Nephron (organoid): Measurements from ENCODE around the gene LTF.

Experiments
- H3K27ac Mint-ChIP-seq, 3 experiments: 2 replicates each; pipeline ENCODE4 v1.8.0; 2020; ENCODE audit warnings: mixed read lengths in 3 of 3, mild to moderate bottlenecking in 2 of 3, moderate library complexity in 1 of 3
- H3K27me3 Mint-ChIP-seq: 2 replicates; pipeline ENCODE4 v1.8.0; 2021; ENCODE audit warnings: low read depth, mild to moderate bottlenecking, moderate library complexity, mixed read lengths
- H3K36me3 Mint-ChIP-seq: 2 replicates; pipeline ENCODE4 v1.8.0; 2020; ENCODE audit warnings: low read depth, mixed read lengths
- H3K4me1 Mint-ChIP-seq: 2 replicates; pipeline ENCODE4 v1.8.0; 2020; ENCODE audit warnings: mixed read lengths
- H3K4me3 Mint-ChIP-seq, 3 experiments: 2 replicates each; pipeline ENCODE4 v1.8.0; 2020; ENCODE audit warnings: mild to moderate bottlenecking in 3 of 3, mixed read lengths in 3 of 3, moderate library complexity in 2 of 3
- H3K9me3 Mint-ChIP-seq: 2 replicates; pipeline ENCODE4 v1.8.0; 2020; ENCODE audit warnings: mixed read lengths
- TF ChIP-seq, protein P1 (sequence below), 3 experiments: fragments of 200-600 bp; sonication (generic); IDR thresholded peaks; one replicate each; pipeline ENCODE4 v1.5.0; 2021; ENCODE audit warnings: antibody characterized with exemption in 3 of 3; ENCODE audit not compliant: unreplicated experiment in 3 of 3

LTF gene

DNA sequence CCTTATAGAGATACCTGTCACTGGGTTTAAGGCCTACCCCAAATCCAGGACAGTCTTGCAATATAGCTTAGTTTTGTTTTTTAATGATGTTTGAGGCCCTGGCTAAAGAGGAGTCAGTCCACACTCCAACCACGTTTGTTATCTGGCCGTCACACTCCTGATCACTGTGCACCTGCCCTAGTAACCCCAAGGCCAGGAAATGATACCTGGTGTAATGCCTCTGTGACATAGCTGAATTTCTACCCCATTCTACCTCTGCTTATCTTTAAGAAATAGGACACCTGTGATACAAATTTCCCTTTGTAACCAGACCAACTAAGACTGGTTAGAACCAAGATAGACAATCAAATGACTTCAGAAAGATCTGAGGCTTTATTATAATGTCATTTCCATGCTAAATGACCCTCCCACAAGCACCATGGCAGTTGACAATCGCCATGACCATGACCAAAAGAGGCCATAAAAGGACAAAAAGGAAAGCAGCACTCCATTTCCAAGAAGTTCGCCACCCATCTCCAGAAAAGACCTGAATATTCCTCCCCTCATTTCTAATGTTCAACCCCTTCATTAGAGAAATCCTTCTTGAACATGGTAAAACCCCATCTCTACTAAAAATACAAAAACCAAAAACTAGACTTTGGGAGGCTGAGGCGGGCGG is 28.3 kb upstream of the LTF start:
- H3K4me1 Mint-ChIP-seq = peaks cover 22% of the 10 kb centered on the region
- H3K9me3 Mint-ChIP-seq = peaks cover 7% of the 10 kb centered on the region
- peaks cover 34% of the 10 kb centered on the region for H3K27me3 Mint-ChIP-seq
- H3K4me3 Mint-ChIP-seq = no peak overlapping the region
- TF ChIP-seq, protein P1, sequence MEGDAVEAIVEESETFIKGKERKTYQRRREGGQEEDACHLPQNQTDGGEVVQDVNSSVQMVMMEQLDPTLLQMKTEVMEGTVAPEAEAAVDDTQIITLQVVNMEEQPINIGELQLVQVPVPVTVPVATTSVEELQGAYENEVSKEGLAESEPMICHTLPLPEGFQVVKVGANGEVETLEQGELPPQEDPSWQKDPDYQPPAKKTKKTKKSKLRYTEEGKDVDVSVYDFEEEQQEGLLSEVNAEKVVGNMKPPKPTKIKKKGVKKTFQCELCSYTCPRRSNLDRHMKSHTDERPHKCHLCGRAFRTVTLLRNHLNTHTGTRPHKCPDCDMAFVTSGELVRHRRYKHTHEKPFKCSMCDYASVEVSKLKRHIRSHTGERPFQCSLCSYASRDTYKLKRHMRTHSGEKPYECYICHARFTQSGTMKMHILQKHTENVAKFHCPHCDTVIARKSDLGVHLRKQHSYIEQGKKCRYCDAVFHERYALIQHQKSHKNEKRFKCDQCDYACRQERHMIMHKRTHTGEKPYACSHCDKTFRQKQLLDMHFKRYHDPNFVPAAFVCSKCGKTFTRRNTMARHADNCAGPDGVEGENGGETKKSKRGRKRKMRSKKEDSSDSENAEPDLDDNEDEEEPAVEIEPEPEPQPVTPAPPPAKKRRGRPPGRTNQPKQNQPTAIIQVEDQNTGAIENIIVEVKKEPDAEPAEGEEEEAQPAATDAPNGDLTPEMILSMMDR (IDR thresholded peaks at IDR 0.05; ENCODE audit: unreplicated experiment in 3 of 3) = no peak
- no peaks in the 10 kb centered on the region for H3K36me3 Mint-ChIP-seq
- no peak overlapping the region for H3K27ac Mint-ChIP-seq

GRCh38 chr3:46491089-46492070 is 26.7 kb upstream of the LTF start:
- Mint-ChIP-seq H3K36me3 (no peaks in the 10 kb centered on the region), H3K27ac (no peak overlapping the region), H3K27me3 (peaks cover 29% of the 10 kb centered on the region), H3K4me3 (no peak overlapping the region), H3K9me3 (peaks cover 11% of the 10 kb centered on the region), H3K4me1 (peaks cover 21% of the 10 kb centered on the region)
- TF ChIP-seq, protein P1 (IDR thresholded peaks at IDR 0.05; ENCODE audit: unreplicated experiment in 3 of 3) = no peak

DNA sequence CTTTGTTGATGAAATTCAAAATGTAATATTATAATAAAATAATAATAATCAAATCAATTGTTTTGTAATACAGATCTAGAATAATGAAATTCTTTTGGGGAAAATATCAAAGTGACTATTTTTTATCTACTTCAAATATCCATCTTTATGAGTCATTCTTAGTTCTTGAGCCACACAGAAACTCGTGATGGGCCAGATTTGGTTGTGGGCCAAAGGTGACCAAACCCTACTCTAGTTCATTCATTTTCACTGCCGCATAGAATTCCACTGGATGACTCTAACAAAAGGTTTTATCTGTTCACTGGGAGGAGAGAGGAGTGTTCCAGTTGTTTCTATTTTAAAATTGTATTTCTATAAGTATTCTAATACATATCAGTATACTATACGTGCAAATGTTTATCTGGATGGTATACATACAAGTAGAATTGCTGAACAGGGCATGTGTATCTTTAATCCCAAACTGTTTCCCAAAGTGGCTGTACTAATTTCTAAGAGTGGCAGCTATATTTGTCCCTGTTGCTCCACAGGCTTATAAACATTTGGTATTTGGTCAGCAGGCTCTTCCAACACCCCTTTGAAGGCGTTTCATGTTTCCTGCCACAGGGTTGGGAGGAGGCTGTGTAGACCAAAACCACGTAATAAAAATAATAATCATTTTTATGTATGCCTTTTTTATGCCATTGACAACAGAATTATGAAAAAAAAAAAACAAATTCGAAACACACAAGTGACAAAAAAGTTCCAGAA is 25.8 kb upstream of the LTF start:
- Mint-ChIP-seq H3K27me3 (peaks cover 24% of the 10 kb centered on the region), H3K36me3 (no peaks in the 10 kb centered on the region), H3K27ac (no peak overlapping the region), H3K4me3 (no peak overlapping the region), H3K4me1 (peaks cover 29% of the 10 kb centered on the region), H3K9me3 (peaks cover 5% of the 10 kb centered on the region)
- TF ChIP-seq, protein P1 (IDR thresholded peaks at IDR 0.05; ENCODE audit: unreplicated experiment in 3 of 3) = no peak

- H3K4me1 Mint-ChIP-seq = peaks cover 30% of the 10 kb centered on the region
- TF ChIP-seq, protein P1 (IDR thresholded peaks at IDR 0.05; ENCODE audit: unreplicated experiment in 3 of 3) = no peak
- H3K4me3 Mint-ChIP-seq = no peak overlapping the region
- H3K27ac Mint-ChIP-seq = no peak overlapping the region
- no peaks in the 10 kb centered on the region for H3K36me3 Mint-ChIP-seq
- peaks cover 5% of the 10 kb centered on the region for H3K9me3 Mint-ChIP-seq
- peaks cover 24% of the 10 kb centered on the region for H3K27me3 Mint-ChIP-seq
Observed at GRCh38 chr3:46489875-46490274, 25.2 kb upstream of the LTF start.

- peaks cover 5% of the 10 kb centered on the region for H3K9me3 Mint-ChIP-seq
- H3K27me3 Mint-ChIP-seq = peaks cover 24% of the 10 kb centered on the region
- peaks cover 30% of the 10 kb centered on the region for H3K4me1 Mint-ChIP-seq
- no peak overlapping the region for H3K27ac Mint-ChIP-seq
- H3K36me3 Mint-ChIP-seq = no peaks in the 10 kb centered on the region
- H3K4me3 Mint-ChIP-seq = no peak overlapping the region
- TF ChIP-seq, protein P1 (IDR thresholded peaks at IDR 0.05; ENCODE audit: unreplicated experiment in 3 of 3) = no peak
Observed at GRCh38 chr3:46489381-46489780, 24.7 kb upstream of the LTF start.
